ENCODE results near the gene MT1F. TPM values are rescaled to one million over a fixed set of nuclear protein-coding genes. Genes with fewer than 3 reads are reported as not detected.

Gene MT1F
- total RNA-seq, 6 donors from 2014 or later = 4.7 to 21.0 (median 8.6) TPM

Other genes starting within 250 kb of the MT1F start
- gene AMFR, start 232.4 kb upstream of the MT1F start, total RNA-seq = 100 to 1,000 TPM in 3 of 6 donors, 10 to 100 TPM in 3; 67.1 to 344 (median 98.0) TPM
- 10 to 100 TPM; 28.3 to 88.2 (median 51.7) TPM for gene NUDT21, start 206.6 kb upstream of the MT1F start, total RNA-seq
- 10 to 100 TPM; 19.8 to 72.3 (median 29.7) TPM for gene OGFOD1, start 206.4 kb upstream of the MT1F start, total RNA-seq
- gene BBS2, start 137.9 kb upstream of the MT1F start, total RNA-seq = 100 to 1,000 TPM in 1 of 6 donors, 10 to 100 TPM in 5; 27.5 to 188 (median 35.4) TPM
- not detected for gene MT4, start 92.9 kb upstream of the MT1F start, total RNA-seq
- 1 to 10 TPM in 2 of 6 donors, not detected in 4; 1.4 to 1.5 TPM for gene MT3, start 68.4 kb upstream of the MT1F start, total RNA-seq
- gene MT2A, start 49.4 kb upstream of the MT1F start, total RNA-seq = 100 to 1,000 TPM; 137 to 552 (median 338) TPM
- gene MT1E, start 32.2 kb upstream of the MT1F start, total RNA-seq = 100 to 1,000 TPM in 5 of 6 donors, 10 to 100 TPM in 1; 72.3 to 546 (median 187) TPM
- 100 to 1,000 TPM in 1 of 6 donors, 10 to 100 TPM in 4, 1 to 10 TPM in 1; 8.4 to 194 (median 37.0) TPM for gene MT1M, start 25.3 kb upstream of the MT1F start, total RNA-seq
- gene MT1A, start 19.3 kb upstream of the MT1F start, total RNA-seq = 10 to 100 TPM in 4 of 6 donors, 1 to 10 TPM in 1, not detected in 1; 5.4 to 59.1 (median 13.4) TPM
- gene MT1B, start 6.1 kb upstream of the MT1F start, total RNA-seq = not detected
- 10 to 100 TPM in 4 of 6 donors, 1 to 10 TPM in 1, not detected in 1; 4.5 to 93.0 (median 14.0) TPM for gene MT1G, start 10.1 kb downstream of the MT1F start, total RNA-seq
- gene MT1H, start 11.9 kb downstream of the MT1F start, total RNA-seq = 1 to 10 TPM in 2 of 6 donors, not detected in 4; 2.9 to 9.3 TPM
- 100 to 1,000 TPM in 4 of 6 donors, 10 to 100 TPM in 2; 77.5 to 552 (median 151) TPM for gene MT1X, start 24.5 kb downstream of the MT1F start, total RNA-seq
- gene NUP93, start 72.2 kb downstream of the MT1F start, total RNA-seq = 10 to 100 TPM; 30.9 to 57.3 (median 45.3) TPM
- under 1 TPM in 2 of 6 donors, not detected in 4; 0.06 to 0.61 TPM for gene SLC12A3, start 207.2 kb downstream of the MT1F start, total RNA-seq